ENCODE measurements around the gene GPR179. TPM values are rescaled to one million over a fixed set of nuclear protein-coding genes. Genes with fewer than 3 reads are reported as not detected.

The GPR179 gene
- total RNA-seq, 1 experiment from 2014 or later = 0.17 TPM

DNA sequence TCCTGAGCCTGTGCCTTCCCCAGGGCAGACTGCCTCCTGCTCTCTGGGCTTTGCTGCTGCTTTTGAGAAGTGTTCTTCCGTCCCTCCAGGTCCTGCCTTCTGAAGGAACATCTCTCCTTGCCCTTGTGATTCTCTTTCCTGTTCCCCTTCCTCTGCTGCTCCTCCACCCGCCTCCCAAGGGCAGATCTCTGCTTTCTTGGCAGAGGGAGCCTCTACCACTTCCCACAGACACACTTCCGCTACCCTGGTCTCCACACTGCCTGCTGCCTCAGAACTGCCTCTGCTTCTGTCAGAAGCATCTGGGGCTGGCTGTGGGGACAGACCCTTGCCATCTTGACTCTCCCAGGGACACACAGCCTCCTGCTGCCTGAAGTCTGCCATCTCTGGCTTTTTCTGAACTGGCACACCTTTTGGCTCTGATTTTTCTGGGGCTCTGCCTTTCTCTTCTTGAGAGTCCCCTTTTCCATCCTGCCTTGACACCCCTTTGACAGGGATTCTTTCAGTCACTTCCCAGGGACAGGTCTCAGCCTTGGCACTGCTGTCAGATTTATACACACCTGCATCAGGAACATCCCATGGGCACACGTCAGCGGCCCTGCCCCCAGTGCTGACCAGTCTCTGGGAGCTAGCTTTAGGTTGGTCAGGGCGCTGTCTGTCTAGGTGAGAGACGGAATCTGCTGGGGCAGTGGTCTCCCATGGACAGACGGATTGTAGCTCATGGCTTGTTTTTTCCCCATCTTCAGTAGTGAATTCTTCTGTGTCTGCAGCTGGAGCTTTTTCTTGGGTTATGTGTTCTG lies 16.6 kb downstream of the GPR179 start:
- H2AFZ ChIP-seq (ENCODE audit: low read depth, low read length, poor library complexity, severe bottlenecking) = no peak overlapping the region
- no peak for TF ChIP-seq ATF3 (IDR thresholded peaks at IDR 0.05)
- no peak for TF ChIP-seq POLR2AphosphoS5 (IDR thresholded peaks at IDR 0.05; ENCODE audit: low read depth, low read length)
- no peak for TF ChIP-seq SP1 (IDR thresholded peaks at IDR 0.05; ENCODE audit: low read depth)
- no peak for TF ChIP-seq POLR2A (IDR thresholded peaks at IDR 0.05; ENCODE audit: borderline replicate concordance, extremely low read depth, insufficient read depth, insufficient read length)
- TF ChIP-seq EZH2phosphoT487 (IDR thresholded peaks at IDR 0.05; ENCODE audit: borderline replicate concordance) = no peak
- TF ChIP-seq CTCF (IDR thresholded peaks at IDR 0.05 in 2 of 3, conservative IDR thresholded peaks at IDR 0.05 in 1 of 3; ENCODE audit: borderline replicate concordance in 1 of 3, insufficient read depth in 1 of 3, low read depth in 2 of 3, low read length in 2 of 3) = no peak
- TF ChIP-seq SIN3A (IDR thresholded peaks at IDR 0.05; ENCODE audit: low read depth) = no peak
- TF ChIP-seq ZNF274 (IDR thresholded peaks at IDR 0.05; ENCODE audit: low read depth, low read length) = no peak
- no peak for TF ChIP-seq EZH2 (IDR thresholded peaks at IDR 0.05)
- no peak for TF ChIP-seq ZBTB33 (IDR thresholded peaks at IDR 0.05; ENCODE audit: extremely low read depth, insufficient replicate concordance, low read length)
- no peaks in the 10 kb centered on the region for H3K9me2 ChIP-seq (ENCODE audit: insufficient read depth)
- no peak overlapping the region for H3K4me2 ChIP-seq (ENCODE audit: low read length)
- H3K9ac ChIP-seq (ENCODE audit: low read length) = no peak overlapping the region
- RAD21 ChIA-PET (ENCODE audit: low non-redundant PET in 1 of 2, low total read pairs in 2 of 2, uncharacterized antibody in 2 of 2, unreplicated experiment in 2 of 2) = no interaction called here
- H4K20me1 ChIP-seq (ENCODE audit: insufficient read depth) = no peaks in the 10 kb centered on the region
- no peaks in the 10 kb centered on the region for H3K4me1 ChIP-seq (ENCODE audit: control insufficient read depth in 1 of 2, insufficient read depth in 2 of 2, low read length in 2 of 2)
- H3K27me3 ChIP-seq (ENCODE audit: insufficient read depth, low read length) = no peaks in the 10 kb centered on the region
- ATAC-seq (no peak), DNase-seq (ENCODE audit: low read depth, low spot score) (no peak)
- no TSS peak for BruUV-seq (replicated peaks)
- no peaks in the 10 kb centered on the region for H3K9me3 ChIP-seq (ENCODE audit: control insufficient read depth in 1 of 2, insufficient read depth in 1 of 2, low read depth in 1 of 2, low read length in 2 of 2)
- CTCF ChIA-PET = interaction anchor here (0.6 kb wide), 1 partner anchor 10 kb away, joined by 3 read pairs; no protein-coding TSS in a partner anchor
- no peak overlapping the region for H3K4me3 ChIP-seq (replicated peaks in 1 of 2; ENCODE audit: low read depth in 1 of 2, low read length in 2 of 2)
- H3K36me3 ChIP-seq (ENCODE audit: control insufficient read depth in 1 of 2, insufficient read depth in 2 of 2, low read length in 2 of 2) = peaks cover 7 to 10% of the 10 kb centered on the region in 2 experiments
- POLR2A ChIA-PET = no interaction called here
- intact Hi-C loops (cut with micrococcal nuclease) = no loop called here
- no peak overlapping the region for H3K27ac ChIP-seq (ENCODE audit: low read depth, low read length)
- no peaks in the 10 kb centered on the region for H3K79me2 ChIP-seq (ENCODE audit: insufficient read depth, low read length)

All from HCT116 (cell line).